Activated CD4-positive, alpha-beta T cell treated with anti-CD3 and anti-CD28 coated beads for 24 hours (primary cell): ENCODE measurements around the gene KDM3A.

ENCODE experiments used
- DNase-seq, 2 donors: peaks; one replicate each; pipeline ENCODE4 v3.0.0-alpha.2; 2020; ENCODE audit warnings: low read depth in 2 of 2

The KDM3A gene, protein sequence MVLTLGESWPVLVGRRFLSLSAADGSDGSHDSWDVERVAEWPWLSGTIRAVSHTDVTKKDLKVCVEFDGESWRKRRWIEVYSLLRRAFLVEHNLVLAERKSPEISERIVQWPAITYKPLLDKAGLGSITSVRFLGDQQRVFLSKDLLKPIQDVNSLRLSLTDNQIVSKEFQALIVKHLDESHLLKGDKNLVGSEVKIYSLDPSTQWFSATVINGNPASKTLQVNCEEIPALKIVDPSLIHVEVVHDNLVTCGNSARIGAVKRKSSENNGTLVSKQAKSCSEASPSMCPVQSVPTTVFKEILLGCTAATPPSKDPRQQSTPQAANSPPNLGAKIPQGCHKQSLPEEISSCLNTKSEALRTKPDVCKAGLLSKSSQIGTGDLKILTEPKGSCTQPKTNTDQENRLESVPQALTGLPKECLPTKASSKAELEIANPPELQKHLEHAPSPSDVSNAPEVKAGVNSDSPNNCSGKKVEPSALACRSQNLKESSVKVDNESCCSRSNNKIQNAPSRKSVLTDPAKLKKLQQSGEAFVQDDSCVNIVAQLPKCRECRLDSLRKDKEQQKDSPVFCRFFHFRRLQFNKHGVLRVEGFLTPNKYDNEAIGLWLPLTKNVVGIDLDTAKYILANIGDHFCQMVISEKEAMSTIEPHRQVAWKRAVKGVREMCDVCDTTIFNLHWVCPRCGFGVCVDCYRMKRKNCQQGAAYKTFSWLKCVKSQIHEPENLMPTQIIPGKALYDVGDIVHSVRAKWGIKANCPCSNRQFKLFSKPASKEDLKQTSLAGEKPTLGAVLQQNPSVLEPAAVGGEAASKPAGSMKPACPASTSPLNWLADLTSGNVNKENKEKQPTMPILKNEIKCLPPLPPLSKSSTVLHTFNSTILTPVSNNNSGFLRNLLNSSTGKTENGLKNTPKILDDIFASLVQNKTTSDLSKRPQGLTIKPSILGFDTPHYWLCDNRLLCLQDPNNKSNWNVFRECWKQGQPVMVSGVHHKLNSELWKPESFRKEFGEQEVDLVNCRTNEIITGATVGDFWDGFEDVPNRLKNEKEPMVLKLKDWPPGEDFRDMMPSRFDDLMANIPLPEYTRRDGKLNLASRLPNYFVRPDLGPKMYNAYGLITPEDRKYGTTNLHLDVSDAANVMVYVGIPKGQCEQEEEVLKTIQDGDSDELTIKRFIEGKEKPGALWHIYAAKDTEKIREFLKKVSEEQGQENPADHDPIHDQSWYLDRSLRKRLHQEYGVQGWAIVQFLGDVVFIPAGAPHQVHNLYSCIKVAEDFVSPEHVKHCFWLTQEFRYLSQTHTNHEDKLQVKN (N-terminal part only)

DNA sequence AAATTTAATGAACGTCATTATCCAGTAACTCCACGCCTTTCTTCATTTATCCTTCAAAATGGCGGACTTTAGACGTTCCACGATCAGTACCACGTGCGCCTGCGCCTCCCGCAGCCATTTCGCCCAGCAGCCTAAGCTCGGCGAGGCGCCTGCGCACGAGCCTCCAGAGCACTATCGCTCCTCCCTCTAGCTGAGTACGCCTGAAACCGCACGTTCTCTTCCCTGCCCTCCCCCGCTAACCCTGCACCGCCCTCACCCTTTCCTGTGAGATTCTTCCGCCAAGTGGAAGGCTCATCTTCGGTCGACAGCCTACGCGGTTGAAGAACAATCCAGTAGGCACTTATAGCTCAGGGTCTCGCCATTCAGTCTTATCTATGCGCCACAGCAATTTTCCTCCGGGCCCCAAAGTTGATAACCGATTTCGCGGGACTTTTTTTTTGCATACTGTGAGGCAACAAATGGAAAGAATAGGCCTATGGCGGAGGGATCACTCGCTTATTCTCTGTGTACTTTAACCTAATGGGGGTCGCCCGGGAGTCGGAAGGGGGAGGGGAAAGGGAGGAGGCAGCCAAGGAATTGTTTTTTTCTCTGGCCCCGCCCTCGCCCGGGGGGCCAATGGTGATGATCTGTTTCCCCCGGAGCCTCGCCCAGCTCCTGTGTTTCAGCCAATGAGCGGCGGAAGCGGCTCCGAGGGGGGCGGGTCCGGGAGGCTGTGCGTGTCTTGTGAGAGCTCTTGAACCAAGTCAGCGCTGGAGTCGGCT, at the start of gene KDM3A:
Gene KDM3A, plus strand, starts transcription at position 741 of the 761 bp plus-strand sequence. CDS start 677 bp downstream, outside the sequence.
- peak; percentile 98 for DNase-seq

DNA sequence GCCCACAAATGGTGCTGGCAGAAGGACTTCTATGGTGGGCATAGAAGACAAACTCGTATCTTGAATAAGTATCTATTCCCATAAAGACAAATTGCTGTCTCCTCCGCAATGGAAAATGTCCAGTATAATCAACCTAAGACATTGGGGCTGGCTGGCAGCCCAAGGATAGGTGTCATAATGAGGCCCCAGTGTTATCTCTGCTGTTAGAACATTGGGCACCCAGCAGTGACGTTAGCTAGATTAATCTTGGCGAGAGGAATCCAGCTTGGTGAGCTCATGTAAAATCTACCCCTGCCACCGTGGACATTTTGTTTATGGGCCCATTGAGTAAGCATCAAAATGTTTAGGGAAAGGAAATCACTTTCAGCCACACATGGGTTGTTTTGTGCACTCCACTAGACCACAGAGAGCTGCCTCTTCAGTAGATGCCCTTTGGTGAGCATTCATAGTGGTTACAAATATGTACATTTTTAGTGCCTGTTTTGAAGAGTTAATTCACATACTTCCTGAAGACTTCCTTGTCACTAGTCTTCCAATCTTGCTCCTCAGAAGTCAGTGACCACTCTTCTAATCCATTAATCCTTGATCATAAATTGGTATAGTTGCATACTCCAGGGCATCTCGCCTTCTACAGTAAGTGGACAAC, 48.2 kb upstream of the KDM3A start:
- DNase-seq = no peak

DNA sequence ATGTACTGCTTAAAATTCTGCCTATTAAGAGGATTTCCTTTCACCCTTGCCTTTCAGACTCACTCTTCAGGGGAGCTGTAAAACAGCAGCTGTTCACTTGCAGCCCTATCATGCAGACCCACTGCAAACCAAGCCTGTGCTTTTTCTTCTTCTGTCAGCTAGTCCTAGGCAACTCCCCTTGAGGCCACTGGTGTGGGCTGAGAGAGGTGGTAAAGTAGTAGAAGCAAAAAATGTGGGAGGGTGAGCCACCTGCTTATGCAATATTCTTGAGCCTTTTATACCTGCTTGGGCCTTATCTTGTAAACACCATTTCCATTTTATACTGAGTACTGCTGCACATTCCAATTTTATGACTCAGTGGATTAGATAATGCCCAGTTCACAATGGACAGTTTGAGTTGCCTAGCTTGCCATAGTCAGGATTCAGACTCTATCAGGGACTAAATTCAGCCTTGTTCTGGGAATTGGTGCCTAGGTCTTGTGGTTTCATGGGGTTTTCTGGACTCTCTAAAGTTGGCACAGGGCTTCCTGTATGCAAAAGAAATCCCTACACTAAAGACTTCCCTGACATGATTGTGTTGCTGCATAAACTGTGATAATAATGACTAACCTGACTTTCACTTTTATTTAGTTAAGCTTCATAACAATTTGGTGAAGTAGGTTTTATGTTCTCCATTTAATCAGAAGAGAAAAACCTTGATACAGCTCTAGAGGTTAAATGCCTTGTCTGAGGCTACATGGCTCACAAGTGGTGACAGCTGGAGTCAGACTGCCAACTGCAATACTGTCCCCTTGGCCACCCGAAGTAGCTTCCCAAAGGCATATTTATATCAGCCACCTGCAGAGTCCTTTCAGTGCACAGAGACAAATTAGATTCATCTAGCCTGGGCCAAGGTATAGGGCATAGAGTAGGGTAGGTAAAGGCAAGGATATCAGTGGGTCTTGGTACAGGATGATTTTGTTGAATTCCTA, 47.4 kb upstream of the KDM3A start:
- no peak for DNase-seq

DNA sequence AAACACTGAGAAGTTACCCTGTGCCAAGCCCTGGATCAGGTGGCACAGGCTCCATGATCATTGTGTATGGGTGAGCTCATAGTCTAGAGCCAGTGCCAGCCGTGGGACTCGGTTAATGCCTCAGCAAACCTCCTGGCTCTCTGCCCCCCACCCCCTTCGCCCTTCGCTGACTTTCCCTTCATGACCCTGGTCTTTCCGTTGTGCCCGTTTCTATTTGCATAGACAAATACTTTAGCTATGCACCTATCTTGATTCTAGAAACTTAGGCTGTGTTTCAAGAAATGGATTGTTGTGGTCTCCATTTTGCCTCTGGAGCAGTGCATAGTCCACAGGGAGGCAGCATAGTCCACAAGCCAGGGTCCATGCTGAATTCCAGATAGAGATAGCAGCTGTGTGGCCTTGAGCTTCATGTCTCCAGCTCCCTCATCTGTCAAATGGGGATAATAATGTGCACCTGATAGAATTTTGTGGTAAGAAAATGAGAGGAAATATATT, 44.8 kb upstream of the KDM3A start:
- DNase-seq = no peak

DNA sequence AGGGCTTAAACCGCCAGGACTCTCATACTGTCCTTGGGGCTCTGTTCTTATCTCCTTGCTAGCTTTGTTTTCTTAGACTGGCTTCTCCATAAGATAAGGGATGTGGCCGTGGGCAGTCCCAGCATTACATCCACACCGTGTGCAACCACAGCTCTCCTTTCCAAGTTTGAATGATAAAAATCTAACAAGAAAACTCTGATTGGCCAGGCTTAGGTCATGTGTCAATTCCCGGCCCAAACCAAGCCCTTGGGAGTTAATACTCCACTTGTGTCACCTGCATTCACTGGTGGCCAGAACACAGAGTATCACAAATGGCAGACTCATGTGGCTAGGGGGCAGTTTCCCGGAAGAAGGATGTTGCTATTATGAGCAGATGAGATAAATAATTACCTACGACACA, 43.2 kb upstream of the KDM3A start:
- no peak for DNase-seq

DNA sequence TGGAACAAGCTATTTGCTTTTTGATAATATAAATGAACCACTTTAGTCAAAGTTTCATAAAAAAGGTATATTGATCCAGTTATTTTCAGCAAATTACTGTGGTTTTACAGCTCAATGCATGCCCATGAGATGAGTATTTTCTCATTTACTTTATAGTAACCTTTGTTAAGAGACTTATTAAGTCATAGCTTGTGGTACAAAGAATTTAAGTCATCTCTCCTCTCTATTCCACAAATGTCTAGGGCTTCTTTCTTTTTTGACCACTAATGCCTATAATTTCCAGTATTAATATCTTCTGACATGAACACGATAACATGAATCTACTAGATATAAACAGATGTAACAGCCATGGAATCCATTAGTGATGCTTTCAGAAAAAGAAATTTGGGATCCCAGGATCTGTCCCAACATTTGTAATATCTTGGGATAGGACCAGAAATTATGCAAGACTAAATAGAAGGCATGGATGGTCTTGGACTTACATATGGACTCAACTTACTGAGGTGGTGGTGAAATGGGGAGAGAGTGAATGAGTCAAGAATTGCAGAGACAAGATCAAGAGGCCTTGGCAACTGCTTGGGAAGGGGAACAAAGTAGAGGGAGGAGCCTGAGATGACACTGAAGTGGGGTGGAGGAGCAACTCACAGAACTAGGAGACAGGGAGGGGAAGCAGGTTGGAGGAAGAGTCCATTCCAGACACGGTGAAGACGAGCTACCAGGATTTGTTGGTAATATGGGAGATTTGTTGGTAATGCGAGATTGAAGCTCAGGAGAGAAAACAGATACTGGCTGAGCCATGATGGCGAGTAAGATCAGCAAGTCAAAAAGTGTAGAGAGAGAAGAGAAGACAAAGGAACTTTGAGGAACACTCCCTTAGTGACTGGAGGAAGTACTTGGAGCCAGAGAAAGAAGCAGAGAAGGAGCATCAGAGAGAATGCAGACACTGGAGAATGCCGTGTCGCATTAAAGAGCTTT, 42.4 kb upstream of the KDM3A start:
- no peak for DNase-seq

DNA sequence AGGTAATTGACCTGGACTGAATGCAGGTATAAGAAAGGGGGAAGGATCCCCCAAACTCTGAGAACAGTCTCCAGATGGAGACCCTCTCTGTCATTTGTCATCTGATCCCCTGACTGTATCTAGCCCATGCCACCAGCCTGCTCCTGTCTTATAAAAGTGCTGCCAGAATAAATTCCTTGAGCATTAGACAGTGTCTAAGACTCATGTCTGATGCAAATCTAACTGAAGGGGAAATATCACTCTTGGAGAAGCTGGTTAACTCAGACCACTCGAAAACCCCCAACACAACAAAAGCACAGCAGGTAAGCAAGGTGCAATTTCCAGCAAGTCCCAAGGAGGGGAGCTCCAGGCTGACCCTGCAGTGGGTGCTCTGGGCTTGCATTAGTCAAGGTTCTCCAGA, 40.9 kb upstream of the KDM3A start:
- DNase-seq = no peak

DNA sequence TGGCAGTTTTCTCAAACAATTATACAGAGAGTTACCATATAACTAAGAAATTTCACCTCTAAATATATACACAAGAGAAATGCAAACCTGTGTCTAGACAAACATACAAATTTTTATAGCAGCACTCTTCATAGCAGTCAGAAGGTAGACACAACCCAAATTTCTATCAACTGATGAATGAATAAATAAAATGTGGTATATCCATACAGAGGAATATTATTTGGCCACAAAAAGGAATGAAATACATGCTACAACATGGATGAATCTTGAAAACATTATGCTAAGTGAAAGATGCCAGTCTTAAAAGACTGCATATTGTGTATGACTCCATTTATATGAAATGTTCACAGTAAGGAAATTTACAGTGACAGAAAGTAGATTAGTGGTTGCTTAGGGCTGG, 30.6 kb upstream of the KDM3A start:
- DNase-seq = no peak

DNA sequence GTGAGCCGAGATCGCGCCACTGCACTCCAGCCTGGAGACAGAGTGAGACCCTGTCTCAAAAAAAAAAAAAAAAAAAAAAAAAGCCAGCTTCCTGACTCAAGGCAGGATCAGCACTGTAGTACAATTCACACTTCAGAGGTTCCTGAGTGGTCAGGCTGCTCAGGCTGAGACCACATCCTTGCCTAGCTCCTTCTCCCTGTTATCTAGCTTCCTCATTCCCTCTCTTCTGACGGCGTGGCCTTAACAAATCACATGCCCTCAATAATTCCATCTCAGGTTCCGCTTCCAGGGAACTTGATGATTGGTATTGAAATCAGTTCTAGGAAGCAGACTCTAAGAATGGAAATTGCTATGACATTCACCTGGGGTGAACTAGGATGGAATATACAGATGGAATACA, 29.8 kb upstream of the KDM3A start:
- DNase-seq = no peak

DNA sequence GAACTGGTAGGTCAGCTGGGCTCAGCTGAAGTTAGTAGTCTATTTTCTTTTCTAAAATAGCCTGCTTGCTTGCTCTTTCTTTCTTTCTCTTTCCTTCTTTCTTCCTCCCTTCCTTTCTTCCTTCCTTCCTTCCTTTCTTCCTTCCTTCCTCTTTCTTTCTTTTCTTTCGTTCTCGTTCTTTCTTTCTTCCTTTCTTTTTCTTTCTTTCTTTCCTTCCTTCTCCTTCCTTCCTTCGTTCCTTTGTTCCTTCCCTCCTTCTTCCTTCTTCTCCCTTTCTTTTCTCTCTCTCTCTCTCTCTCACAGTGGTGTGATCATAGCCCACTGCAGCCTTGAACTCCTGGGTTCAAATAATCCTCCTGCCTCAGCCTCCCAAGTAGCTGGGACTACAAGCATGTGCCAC, 29.2 kb upstream of the KDM3A start:
- no peak for DNase-seq

DNA sequence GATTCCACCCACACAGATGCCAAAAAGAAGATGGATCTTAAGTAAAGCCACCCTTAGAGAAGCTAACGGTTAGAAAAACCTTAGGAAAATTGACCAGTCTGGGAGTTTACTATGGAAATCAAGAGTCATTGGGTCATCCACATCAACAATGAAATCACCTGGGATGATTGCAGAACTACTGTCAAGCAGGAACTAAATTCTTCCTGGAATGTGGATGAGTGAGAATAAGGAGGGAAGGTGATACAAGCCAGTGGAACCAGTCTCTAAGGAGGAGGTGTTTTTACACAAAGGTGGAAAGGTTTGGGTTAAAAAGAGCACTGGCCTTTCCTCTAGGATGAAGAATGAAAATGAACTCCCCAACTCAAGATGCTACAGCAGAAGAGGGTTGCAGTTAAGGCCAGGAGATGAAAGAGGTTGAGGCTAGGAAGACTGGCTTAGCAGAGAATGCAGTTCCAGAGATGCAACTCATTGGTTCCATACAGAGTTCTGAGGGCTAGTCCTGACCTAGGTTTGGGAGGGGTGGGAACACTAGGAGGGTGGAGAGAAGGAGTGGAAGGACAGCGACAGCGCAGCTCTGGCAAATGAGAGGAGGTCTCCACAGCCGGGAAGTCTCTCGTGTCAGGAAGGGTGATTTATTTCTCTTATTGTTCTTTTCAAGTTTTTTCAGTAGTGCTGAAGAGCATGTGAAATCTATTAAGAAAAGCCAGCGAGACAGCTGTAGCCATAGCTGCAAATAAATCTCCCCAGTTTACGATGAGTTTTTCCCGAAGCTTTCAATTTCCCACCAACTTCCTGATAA, 27.7 kb upstream of the KDM3A start:
- DNase-seq = no peak

DNA sequence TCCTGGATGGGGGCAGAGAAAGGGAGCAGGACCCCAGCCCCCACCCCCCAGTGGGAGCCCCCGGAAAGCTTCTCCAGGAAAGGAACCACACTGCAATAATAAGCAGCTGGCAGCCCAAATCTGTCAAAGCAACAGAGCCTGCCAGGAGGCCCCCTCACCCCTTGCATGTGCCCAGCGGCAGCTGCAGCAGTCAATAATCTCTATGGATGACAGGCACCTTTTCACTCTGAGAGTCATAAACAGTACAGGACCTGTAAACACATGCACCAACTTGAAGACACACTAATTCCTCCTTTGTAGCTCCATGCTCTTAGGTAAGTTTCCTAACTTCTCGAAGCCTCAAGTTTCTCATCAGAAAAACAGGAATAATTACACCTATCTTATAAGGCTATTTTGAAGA, 26.2 kb upstream of the KDM3A start:
- DNase-seq = no peak

DNA sequence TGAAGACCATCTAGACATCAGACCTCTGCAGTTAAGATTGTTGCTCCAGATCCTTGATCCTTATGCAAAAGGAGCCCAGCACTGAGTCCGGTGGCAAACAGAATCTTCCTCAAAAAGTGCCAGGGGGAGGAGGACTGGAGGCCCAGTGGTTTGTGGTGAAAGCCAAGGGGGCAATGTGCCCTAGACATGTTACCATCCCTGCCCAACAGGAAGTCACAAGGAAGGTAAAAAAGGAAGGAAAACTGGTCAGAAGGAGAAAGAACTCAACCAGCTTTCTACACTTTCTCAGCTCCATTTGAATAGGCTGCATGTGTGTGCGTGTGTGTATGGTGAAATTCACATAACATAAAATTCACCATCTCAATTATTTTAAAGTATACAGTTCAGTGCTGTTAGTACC, 25.0 kb upstream of the KDM3A start:
- DNase-seq = no peak

DNA sequence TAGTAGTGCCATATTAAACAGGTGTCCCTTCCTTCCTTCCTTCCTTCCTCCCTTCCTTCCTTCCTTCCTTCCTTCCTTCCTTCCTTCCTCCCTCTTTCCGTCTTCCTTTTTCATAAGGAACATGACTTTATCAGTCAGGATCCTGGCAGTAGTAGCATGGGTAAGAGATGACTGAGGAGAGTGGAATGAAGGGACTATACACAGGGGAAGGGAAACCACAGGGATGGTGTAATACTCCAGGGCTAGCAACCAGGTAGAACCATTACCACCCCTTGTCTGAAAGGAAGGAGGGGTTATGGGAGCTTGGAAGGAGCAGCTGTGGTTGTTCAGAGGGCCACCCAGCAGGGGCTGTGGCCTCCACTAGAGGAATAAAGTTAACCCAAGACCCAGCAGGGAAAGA, 23.2 kb upstream of the KDM3A start:
- no peak for DNase-seq

DNA sequence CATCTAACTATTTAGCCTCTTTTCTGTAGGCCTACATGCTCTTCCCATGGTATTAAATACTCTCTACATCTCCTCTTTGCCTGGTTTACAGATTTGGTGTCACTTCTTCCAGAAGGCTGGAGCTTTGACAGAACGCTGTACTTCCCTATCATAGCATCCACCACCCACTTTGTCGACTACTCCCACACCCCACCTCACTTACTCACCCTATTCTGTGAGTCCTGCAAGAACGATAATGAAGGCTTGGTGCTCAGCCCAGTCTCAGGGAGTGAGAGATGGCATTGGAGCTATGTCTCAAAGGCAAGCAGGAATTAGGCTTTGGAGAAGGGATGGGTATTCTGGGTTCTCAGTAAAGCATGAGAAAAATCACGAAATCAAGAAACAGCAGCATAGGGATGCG, 20.3 kb upstream of the KDM3A start:
- DNase-seq = no peak

DNA sequence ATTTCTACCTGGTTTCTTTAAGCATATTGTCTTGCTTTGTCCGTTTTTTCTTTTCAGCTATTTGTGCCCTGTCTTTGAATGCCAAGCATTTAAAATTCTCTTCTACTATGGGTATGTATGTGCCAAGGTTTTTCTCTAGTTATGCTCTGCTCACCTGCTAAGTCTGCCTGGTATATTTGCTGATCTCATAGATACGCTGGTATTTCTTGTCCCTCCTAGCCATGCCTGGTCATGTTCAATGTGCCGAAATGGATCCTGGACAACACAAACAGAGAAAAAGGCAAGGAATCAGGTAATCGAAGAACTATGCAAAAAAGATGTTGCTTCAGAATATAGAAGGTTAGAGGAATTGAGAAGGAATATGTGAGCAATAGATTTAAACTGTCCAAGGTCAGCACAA, 14.9 kb upstream of the KDM3A start:
- no peak for DNase-seq

DNA sequence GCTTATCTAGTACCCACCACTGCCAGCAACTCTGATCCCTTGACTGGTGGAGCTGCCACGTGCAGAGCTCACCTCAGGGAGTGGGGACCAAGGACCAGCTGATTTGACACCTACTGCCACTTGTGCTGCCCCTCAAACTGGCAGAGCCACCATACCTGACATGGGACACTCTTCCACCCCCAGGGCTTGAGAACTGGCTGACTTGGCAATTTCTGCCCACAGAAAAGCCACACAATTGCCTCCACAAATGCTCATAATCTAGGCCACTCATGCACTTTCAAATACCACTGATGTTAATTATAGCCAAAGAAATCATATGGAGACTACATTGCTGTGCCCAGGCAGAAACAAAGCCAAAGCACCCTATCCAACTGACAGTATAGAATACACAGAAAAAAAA, 11.8 kb upstream of the KDM3A start:
- DNase-seq = no peak
